AG04449 (cell line): ENCODE results near the gene CLDN6.
A peak's percentile ranks its signal among the peaks of the same experiment; 100 is the strongest.

Source experiments
- CTCF ChIA-PET: fragments of 350-600 bp; formaldehyde crosslinking; extraction: SDS; loops from one replicate; lab custom pipeline; 2021; ENCODE audit warnings: antibody characterized with exemption; lab: Yijun Ruan, JAX
- POLR2A ChIA-PET: fragments of 400-600, 350-600 bp; formaldehyde crosslinking; extraction: SDS; loops from one replicate; lab custom pipeline; 2020; ENCODE audit warnings: antibody characterized with exemption, inconsistent platforms; lab: Yijun Ruan, JAX
- DNase-seq: peaks from one replicate; pipeline ENCODE4 v3.0.0-alpha.2; 2010; ENCODE audit warnings: low read depth, low spot score
- H3K4me3 ChIP-seq: 2 replicates; pipeline ENCODE4 v1.5.1; 2011; ENCODE audit warnings: low read depth, mild to moderate bottlenecking, control low read depth, low read length
- TF ChIP-seq, protein P1 (sequence below): IDR thresholded peaks from one replicate; pipeline ENCODE4 v1.5.1; 2011; ENCODE audit warnings: mild to moderate bottlenecking, moderate library complexity, low read length, control low read depth, inconsistent platforms; ENCODE audit not compliant: insufficient read depth; ENCODE audit errors: missing control alignments

CLDN6 gene

DNA sequence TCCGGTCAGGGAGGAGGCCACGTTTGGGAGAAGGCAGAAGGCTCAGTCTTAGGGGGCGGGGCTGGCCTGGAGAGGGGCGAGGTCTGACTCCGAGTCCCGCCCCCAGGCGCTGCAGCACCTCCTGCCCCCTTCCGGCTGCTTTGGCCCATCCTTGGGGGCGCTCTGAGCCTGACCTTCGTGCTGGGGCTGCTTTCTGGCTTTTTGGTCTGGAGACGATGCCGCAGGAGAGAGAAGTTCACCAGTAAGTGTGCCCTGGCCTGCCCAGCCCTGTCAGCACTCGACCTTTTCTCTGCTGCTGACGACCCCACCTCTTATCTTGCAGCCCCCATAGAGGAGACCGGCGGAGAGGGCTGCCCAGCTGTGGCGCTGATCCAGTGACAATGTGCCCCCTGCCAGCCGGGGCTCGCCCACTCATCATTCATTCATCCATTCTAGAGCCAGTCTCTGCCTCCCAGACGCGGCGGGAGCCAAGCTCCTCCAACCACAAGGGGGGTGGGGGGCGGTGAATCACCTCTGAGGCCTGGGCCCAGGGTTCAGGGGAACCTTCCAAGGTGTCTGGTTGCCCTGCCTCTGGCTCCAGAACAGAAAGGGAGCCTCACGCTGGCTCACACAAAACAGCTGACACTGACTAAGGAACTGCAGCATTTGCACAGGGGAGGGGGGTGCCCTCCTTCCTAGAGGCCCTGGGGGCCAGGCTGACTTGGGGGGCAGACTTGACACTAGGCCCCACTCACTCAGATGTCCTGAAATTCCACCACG lies 3.6 kb upstream of the CLDN6 start:
- POLR2A ChIA-PET, result interaction anchor here (0.8 to 5.7 kb wide), 10 partner anchors 10 to 136 kb away, joined by 3 to 40 read pairs (median 7); no protein-coding TSS in a partner anchor
- TF ChIP-seq, protein P1, sequence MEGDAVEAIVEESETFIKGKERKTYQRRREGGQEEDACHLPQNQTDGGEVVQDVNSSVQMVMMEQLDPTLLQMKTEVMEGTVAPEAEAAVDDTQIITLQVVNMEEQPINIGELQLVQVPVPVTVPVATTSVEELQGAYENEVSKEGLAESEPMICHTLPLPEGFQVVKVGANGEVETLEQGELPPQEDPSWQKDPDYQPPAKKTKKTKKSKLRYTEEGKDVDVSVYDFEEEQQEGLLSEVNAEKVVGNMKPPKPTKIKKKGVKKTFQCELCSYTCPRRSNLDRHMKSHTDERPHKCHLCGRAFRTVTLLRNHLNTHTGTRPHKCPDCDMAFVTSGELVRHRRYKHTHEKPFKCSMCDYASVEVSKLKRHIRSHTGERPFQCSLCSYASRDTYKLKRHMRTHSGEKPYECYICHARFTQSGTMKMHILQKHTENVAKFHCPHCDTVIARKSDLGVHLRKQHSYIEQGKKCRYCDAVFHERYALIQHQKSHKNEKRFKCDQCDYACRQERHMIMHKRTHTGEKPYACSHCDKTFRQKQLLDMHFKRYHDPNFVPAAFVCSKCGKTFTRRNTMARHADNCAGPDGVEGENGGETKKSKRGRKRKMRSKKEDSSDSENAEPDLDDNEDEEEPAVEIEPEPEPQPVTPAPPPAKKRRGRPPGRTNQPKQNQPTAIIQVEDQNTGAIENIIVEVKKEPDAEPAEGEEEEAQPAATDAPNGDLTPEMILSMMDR, result peak; percentile 71
- H3K4me3 ChIP-seq, result peak overlapping the region; percentile 98
- CTCF ChIA-PET, result interaction anchor here (0.7 to 6.5 kb wide), 4 partner anchors 10 to 108 kb away, joined by 3 to 71 read pairs (median 6); no protein-coding TSS in a partner anchor
- DNase-seq, result peak; percentile 75

DNA sequence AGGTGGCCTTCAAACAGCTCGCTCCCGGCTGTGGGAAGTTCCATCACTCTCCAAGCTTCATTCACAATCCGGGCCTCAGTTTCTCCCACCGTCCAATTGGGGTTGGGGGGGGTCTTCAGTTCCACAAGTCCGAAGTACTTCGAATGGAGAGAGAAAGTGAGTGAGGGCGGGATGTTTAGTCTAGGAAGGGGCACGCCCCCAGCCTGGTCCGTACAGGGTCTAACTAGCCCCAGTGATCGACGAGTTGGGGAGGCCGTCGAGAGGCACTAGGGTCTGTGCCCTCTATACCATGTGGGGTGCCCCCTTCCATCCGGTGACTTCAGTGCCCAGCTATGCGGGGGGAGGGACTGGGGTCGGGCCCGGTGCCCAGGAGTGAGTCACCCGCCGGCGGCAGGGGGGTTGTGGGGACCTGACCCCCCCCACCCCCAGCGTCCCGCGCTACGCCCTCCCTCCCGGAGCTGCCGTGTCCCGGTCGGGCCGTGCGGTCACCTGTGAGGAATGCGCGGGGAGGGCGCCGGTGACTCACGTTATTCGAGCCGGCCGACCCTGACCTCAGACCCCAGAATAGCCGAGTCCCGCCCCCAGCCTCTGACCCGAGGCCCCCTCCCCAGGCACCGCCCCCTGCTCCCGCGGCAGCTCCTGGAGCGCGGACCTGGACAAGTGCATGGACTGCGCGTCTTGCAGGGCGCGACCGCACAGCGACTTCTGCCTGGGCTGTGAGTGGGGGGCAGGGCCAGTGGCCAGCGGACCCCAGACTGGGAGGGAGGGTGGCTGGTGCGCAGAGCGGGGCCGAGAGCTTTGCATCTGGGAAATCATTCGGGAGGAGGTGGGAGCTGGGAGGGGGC lies 2.8 kb upstream of the CLDN6 start:
- H3K4me3 ChIP-seq, result peak overlapping the region; percentile 98
- CTCF ChIA-PET, result interaction anchor here (0.7 to 6.5 kb wide), 7 partner anchors 9 to 108 kb away, joined by 3 to 71 read pairs (median 5); partner anchors contain the start of gene CLDN9
- POLR2A ChIA-PET, result interaction anchor here (0.6 to 5.7 kb wide), 15 partner anchors 8 to 177 kb away, joined by 3 to 40 read pairs (median 5); partner anchors contain the start of gene ZNF213
- no peak for DNase-seq
- TF ChIP-seq, protein P1, result no peak

DNA sequence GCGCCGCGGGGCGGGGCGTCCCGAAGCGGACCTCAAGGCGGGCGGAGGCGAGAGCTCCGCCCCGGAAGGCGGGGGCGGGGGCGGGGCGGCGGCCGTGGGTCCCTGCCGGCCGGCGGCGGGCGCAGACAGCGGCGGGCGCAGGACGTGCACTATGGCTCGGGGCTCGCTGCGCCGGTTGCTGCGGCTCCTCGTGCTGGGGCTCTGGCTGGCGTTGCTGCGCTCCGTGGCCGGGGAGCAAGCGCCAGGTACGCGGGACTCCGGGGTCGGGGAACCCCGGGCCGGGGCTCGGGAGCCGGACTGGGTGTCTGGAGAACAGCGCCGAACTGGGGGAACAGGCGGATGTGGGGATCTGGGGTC lies 2.2 kb upstream of the CLDN6 start, which contains the start of gene TNFRSF12A:
TSS of gene TNFRSF12A (plus strand) at position 122 of the 357 bp plus-strand sequence. CDS start at position 152, 30 bp downstream.
- TF ChIP-seq, protein P1, result no peak
- H3K4me3 ChIP-seq, result peak within 1 kb of the TSS; percentile 98
- no peak for DNase-seq
- CTCF ChIA-PET, result interaction anchor here (0.7 to 6.5 kb wide), 6 partner anchors 8 to 109 kb away, joined by 3 to 71 read pairs (median 4); partner anchors contain the start of gene CLDN9
- POLR2A ChIA-PET, result interaction anchor here (0.6 to 5.7 kb wide), 13 partner anchors 8 to 178 kb away, joined by 3 to 40 read pairs (median 5); partner anchors contain the start of gene ZNF213

DNA sequence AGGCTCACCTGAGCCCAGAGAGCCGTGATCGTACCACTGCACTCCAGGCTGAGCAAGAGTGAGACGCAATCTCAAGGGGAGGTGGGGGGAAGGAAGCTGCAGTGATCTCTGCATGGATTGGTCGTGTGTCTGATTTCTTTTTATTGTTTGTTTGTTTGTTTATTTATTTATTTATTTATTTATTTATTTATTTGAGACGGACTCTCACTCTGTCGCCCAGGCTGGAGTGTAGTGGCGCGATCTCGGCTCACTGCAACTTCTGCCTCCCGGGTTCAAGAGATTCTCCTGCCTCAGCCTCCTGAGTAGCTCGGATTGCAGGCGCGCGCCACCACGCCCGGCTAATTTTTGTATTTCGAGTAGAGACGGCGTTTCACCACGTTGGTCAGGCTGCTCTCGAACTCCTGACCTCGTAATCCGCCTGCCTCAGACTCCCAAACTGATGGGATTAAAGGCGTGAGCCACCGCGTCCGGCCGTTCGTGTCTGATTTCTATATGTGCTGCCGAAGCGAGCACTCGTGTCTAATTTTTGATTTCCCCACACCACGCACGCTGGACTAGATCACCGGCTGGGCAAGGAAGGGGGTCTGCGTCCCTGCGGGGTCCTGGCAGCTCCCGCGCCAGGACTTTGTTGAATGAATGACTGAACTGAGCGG lies 1.7 kb upstream of the CLDN6 start:
- peak overlapping the region; percentile 98 for H3K4me3 ChIP-seq
- ChIA-PET POLR2A (interaction anchor here (1.2 to 5.7 kb wide), 9 partner anchors 9 to 138 kb away, joined by 3 to 40 read pairs (median 6); no protein-coding TSS in a partner anchor), CTCF (interaction anchor here (0.7 to 6.5 kb wide), 8 partner anchors 7 to 110 kb away, joined by 3 to 71 read pairs (median 4); partner anchors contain the start of gene CLDN9)
- TF ChIP-seq, protein P1, result no peak
- no peak for DNase-seq

DNA sequence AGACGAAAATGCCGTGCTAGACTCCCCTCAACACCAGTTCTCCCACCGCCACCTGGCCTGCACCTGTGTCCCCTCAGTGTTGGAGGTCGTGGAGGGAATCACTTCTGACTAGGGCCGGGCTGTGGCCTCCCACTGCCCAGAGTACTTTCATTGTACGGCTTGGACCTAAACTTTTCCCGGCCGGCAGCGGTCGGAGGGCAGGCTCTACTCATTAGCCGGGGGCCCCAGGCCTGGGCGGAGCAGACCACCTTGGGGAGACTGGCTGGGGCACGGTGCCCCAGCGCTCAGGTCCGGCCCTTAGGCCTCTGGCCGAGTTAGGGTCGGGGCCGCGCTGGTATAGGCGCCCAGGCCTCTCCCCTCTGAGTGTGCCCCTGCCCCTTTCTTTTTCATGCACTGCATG lies 639 bp downstream of the CLDN6 start:
- H3K4me3 ChIP-seq, result no peak overlapping the region
- no peak for DNase-seq
- ChIA-PET CTCF (no interaction called here), POLR2A (no interaction called here)
- TF ChIP-seq, protein P1, result no peak
